Raji (cell line): ENCODE measurements around the gene CSF3R.

Experiments used
- POLR2A ChIP-seq: IDR thresholded peaks from 2 replicates; pipeline ENCODE4 v1.6.1; 2011; ENCODE audit warnings: low read depth, low read length, control low read depth; ENCODE audit not compliant: insufficient read depth

CSF3R gene

GRCh38 chr1:36420836-36421317 lies 61.8 kb downstream of the CSF3R start:
- no peak for TF ChIP-seq POLR2A

- no peak for TF ChIP-seq POLR2A
Measured at GRCh38 chr1:36420409-36420808, 62.3 kb downstream of the CSF3R start.

GRCh38 chr1:36419569-36419968 lies 63.1 kb downstream of the CSF3R start:
- TF ChIP-seq POLR2A, result no peak

GRCh38 chr1:36419140-36419539 lies 63.6 kb downstream of the CSF3R start:
- no peak for TF ChIP-seq POLR2A

GRCh38 chr1:36417931-36418330 lies 64.8 kb downstream of the CSF3R start:
- no peak for TF ChIP-seq POLR2A
